Tibial nerve (tissue), 4 donors: ENCODE data around the gene UBL5.

Source experiments
- EP300 ChIP-seq, 2 donors: sonication (generic); formaldehyde crosslinking; IDR thresholded peaks; one replicate each; pipeline ENCODE4 v1.6.1; 2017; ENCODE audit warnings: antibody characterized with exemption in 2 of 2, mild to moderate bottlenecking in 1 of 2
- POLR2A ChIP-seq, 2 donors: fragments of 450-650 bp; IDR thresholded peaks; one replicate each; pipeline ENCODE4 v1.6.1; 2017; ENCODE audit warnings: antibody characterized with exemption in 2 of 2, mild to moderate bottlenecking in 2 of 2, moderate library complexity in 2 of 2
- TF ChIP-seq, protein P1 (sequence below), 5 experiments: fragments of 200-600 bp in 3 of 5; fragments of 450-650 bp in 2 of 5; sonication (generic) in 3 of 5; IDR thresholded peaks; one replicate each; pipeline ENCODE4 v1.5.1; 2016 to 2019; ENCODE audit warnings: antibody characterized with exemption in 5 of 5, mild to moderate bottlenecking in 3 of 5, moderate library complexity in 2 of 5

DNA sequence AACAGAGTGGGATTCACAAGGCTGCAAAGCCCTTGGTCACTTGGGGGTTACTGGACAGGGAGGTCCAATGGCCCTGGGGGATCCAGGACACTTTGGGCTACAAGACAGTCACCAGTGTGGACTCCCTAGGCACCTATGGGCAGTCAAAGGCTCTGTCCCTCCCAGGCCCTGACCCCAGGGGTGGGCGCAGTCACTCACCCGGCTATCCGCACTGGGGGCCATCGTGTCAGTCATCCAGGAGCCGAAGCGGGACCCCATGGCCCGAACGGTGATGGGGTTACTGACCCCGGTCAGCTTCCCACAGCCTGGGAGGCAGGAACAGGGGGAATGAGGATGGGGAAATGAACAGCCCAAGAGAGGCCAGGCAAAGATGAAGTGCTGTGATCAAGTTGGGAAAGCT lies 28.9 kb downstream of the UBL5 start:
- TF ChIP-seq, protein P1, sequence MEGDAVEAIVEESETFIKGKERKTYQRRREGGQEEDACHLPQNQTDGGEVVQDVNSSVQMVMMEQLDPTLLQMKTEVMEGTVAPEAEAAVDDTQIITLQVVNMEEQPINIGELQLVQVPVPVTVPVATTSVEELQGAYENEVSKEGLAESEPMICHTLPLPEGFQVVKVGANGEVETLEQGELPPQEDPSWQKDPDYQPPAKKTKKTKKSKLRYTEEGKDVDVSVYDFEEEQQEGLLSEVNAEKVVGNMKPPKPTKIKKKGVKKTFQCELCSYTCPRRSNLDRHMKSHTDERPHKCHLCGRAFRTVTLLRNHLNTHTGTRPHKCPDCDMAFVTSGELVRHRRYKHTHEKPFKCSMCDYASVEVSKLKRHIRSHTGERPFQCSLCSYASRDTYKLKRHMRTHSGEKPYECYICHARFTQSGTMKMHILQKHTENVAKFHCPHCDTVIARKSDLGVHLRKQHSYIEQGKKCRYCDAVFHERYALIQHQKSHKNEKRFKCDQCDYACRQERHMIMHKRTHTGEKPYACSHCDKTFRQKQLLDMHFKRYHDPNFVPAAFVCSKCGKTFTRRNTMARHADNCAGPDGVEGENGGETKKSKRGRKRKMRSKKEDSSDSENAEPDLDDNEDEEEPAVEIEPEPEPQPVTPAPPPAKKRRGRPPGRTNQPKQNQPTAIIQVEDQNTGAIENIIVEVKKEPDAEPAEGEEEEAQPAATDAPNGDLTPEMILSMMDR (IDR thresholded peaks at IDR 0.05), result no peak
- TF ChIP-seq POLR2A (IDR thresholded peaks at IDR 0.05) (no peak), EP300 (IDR thresholded peaks at IDR 0.05) (no peak)
